ENCODE results near the gene MBOAT1. TPM values are rescaled to one million over a fixed set of nuclear protein-coding genes. Genes with fewer than 3 reads are reported as not detected.

The MBOAT1 gene
- total RNA-seq, 1 experiment from 2014 or later: 9.9 TPM

- no peaks in the 10 kb centered on the region for H3K4me1 Mint-ChIP-seq
- Histone ChIP-seq H3K14ac (ENCODE audit: insufficient read depth, low read length) (no peak overlapping the region), H2AK5ac (ENCODE audit: insufficient read length, low read length) (no peak overlapping the region), H3K9ac (ENCODE audit: extremely low read depth, insufficient read length, low read length) (no peak overlapping the region), H4K5ac (ENCODE audit: insufficient read length, low read depth, low read length) (no peak overlapping the region), H3K4me2 (ENCODE audit: insufficient read depth, insufficient read length, low read length) (no peak overlapping the region), H3K23me2 (ENCODE audit: insufficient read length, low read depth, low read length, poor library complexity, severe bottlenecking) (no peaks in the 10 kb centered on the region), H3K27ac (ENCODE audit: insufficient read length, low read depth, low read length) (no peak overlapping the region), H3T11ph (ENCODE audit: low read length) (no peak overlapping the region), H3K27me3 (ENCODE audit: insufficient read depth, low read length) (no peaks in the 10 kb centered on the region), H2BK120ac (ENCODE audit: low read depth, low read length, poor library complexity, severe bottlenecking) (no peak overlapping the region), H4K91ac (ENCODE audit: insufficient read length, low read depth, low read length) (no peak overlapping the region), H3K4ac (ENCODE audit: low read depth, low read length) (no peak overlapping the region), H3K9me3 (ENCODE audit: control insufficient read depth, low read depth, low read length) (no peaks in the 10 kb centered on the region), H4K20me1 (ENCODE audit: control insufficient read depth, insufficient read depth, insufficient read length) (no peaks in the 10 kb centered on the region), H3K79me1 (ENCODE audit: insufficient read depth, low read depth, low read length, poor library complexity, severe bottlenecking) (no peaks in the 10 kb centered on the region), H4K8ac (replicated peaks; ENCODE audit: insufficient read length, low read depth, low read length) (no peak overlapping the region), H3K18ac (ENCODE audit: insufficient read length, low read depth, low read length) (no peak overlapping the region), H3K23ac (ENCODE audit: insufficient read length, low read depth, low read length) (no peak overlapping the region), H2AFZ (ENCODE audit: low read length) (no peak overlapping the region), H3K79me2 (ENCODE audit: insufficient read depth, low read length) (no peaks in the 10 kb centered on the region), H3K56ac (ENCODE audit: insufficient read length, low read depth, low read length) (no peak overlapping the region), H2BK20ac (ENCODE audit: low read depth, low read length, poor library complexity, severe bottlenecking) (no peak overlapping the region), H2BK12ac (ENCODE audit: insufficient read length, low read depth, low read length) (no peak overlapping the region), H3K4me1 (ENCODE audit: insufficient read depth, low read length) (no peaks in the 10 kb centered on the region), H2BK15ac (ENCODE audit: low read depth, low read length) (no peak overlapping the region), H2BK5ac (ENCODE audit: insufficient read length, low read length) (no peak overlapping the region)
- no peaks in the 10 kb centered on the region for H3K9me3 Mint-ChIP-seq
- H3K27me3 Mint-ChIP-seq (ENCODE audit: low read depth): no peaks in the 10 kb centered on the region
- peak overlapping the region in 1 of 3 experiments; percentile 61; a peak in 1 of 7 replicates for H3K27ac Mint-ChIP-seq
- peaks cover 2 to 12% (median 4%) of the 10 kb centered on the region in 3 experiments; a peak in 3 of 7 replicates for H3K36me3 Mint-ChIP-seq (ENCODE audit: insufficient read depth in 1 of 3, low read depth in 3 of 3)
- DNase-seq: no peak
- TF ChIP-seq CTCF (conservative IDR thresholded peaks at IDR 0.05): no peak
- H3K4me3 Mint-ChIP-seq: no peak overlapping the region
- WGBS (ENCODE audit: extremely low coverage, insufficient read length, low lambda C conversion rate): no CpG with 5 or more reads among the region's 4 CpGs
Measured at GRCh38 chr6:20105838-20106237, 106.4 kb downstream of the MBOAT1 start.
